Measurements from ENCODE around the gene DBET. TPM values are rescaled to one million over a fixed set of nuclear protein-coding genes. Genes with fewer than 3 reads are reported as not detected.

Gene DBET
- total and polyA plus RNA-seq, 2 of the 4 experiments (the other 2 are of a cell fraction), result not detected

DNA sequence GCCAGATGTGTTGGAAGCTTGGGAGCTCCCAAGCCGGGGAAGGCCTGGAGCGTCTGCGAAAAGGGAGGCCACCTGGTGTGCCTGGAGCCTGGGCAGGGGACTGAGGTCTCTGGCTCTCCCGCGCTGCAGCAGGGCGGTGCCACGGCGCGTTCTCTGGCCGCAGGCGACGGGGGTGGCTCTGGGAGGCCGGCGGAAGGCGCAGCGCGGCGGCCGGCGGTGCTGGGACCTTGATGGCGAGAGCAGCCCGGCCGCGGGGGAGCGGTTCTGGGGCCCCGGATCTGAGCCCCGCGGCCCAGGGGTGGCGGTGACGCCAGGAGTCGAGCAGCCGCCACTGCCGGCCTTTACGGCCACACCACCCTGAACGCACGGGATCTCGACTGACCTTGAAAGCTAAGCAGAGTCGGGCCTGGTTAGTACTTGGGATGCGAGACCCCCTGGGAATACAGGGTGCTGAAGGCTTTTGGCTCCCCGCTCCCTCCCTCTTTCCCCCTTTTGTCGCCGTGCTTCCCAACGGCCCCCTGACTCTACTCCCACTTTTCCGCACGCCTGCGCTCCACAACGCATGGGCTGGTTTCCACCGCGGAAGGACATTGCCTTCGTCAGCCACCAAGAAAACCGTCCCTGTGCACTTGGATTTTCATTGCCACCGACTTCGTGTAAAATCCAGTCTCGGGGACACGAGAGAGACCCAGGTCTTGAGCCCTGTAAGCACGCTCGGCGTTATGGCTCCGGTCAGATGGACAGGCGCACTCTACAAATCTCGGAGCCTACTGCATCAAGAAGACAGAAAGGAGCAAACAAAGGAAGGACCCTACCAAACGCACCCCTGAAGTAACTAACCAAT is 46.7 kb upstream of the DBET start:
- no peak overlapping the region for H2BK15ac ChIP-seq (ENCODE audit: low read depth, low read length)
- H4K20me1 ChIP-seq (ENCODE audit: insufficient read depth, low read length), result no peaks in the 10 kb centered on the region
- no peak overlapping the region for H3K4me3 ChIP-seq (ENCODE audit: insufficient read depth, low read depth, low read length)
- H3K4ac ChIP-seq (ENCODE audit: low read depth, low read length), result no peak overlapping the region
- no peaks in the 10 kb centered on the region for H3K36me3 ChIP-seq (ENCODE audit: control insufficient read depth, insufficient read depth, low read length)
- no peak overlapping the region for H3K4me2 ChIP-seq (ENCODE audit: low read depth, low read length)
- no peak overlapping the region for H2BK20ac ChIP-seq (ENCODE audit: low read depth, low read length)
- DNase-seq (no peak), ATAC-seq (ENCODE audit: low read depth) (no peak)
- H2AFZ ChIP-seq (replicated peaks; ENCODE audit: low read length, poor library complexity), result no peak overlapping the region
- in situ Hi-C loops (cut with MboI; ENCODE audit: low sequenced_read_pairs), result no loop called here
- H3K27ac ChIP-seq (ENCODE audit: insufficient read depth, low read length), result no peak overlapping the region
- H3K14ac ChIP-seq (replicated peaks; ENCODE audit: low read depth, low read length), result no peak overlapping the region
- peaks cover 61% of the 10 kb centered on the region for H3K27me3 ChIP-seq (ENCODE audit: control insufficient read depth, insufficient read depth, low read length)
- no peaks in the 10 kb centered on the region for H3K79me1 ChIP-seq (ENCODE audit: low read depth in 1 of 2, low read length in 2 of 2)
- H3K9ac ChIP-seq (ENCODE audit: low read depth, low read length), result no peak overlapping the region
- H2BK5ac ChIP-seq (ENCODE audit: low read depth, low read length, poor library complexity, severe bottlenecking), result no peak overlapping the region
- no peak overlapping the region for H2AK9ac ChIP-seq (replicated peaks; ENCODE audit: low read depth, low read length, poor library complexity)
- no peak overlapping the region for H4K8ac ChIP-seq (ENCODE audit: low read depth in 2 of 2, low read length in 2 of 2)
- intact Hi-C loops (cut with micrococcal nuclease), result no loop called here
- POLR2A ChIA-PET (ENCODE audit: unreplicated experiment), result no interaction called here
- H3K4me1 ChIP-seq (ENCODE audit: control insufficient read depth, insufficient read depth, low read length), result no peaks in the 10 kb centered on the region
- BruUV-seq (replicated peaks), result no TSS peak
- H3K23ac ChIP-seq (ENCODE audit: low read depth, low read length), result no peak overlapping the region
- H3K18ac ChIP-seq (ENCODE audit: low read depth, low read length), result no peak overlapping the region
- 2% methylated on average over 28 of the region's 62 CpGs; no CpG with 5 or more reads in 1 of the 2 experiments for WGBS, 2 experiments (ENCODE audit: extremely low coverage in 2 of 2, insufficient read length in 1 of 2)
- H3K56ac ChIP-seq (ENCODE audit: extremely low read depth, insufficient read depth, low read length), result no peak overlapping the region
- dilution Hi-C loops (cut with HindIII; ENCODE audit: low sequenced_read_pairs, unreplicated experiment), result no loop called here
- H3K9me1 ChIP-seq (ENCODE audit: insufficient read depth, low read length), result no peaks in the 10 kb centered on the region
- CTCF ChIA-PET, result no interaction called here
- H4K91ac ChIP-seq (ENCODE audit: insufficient read depth, low read depth, low read length), result no peak overlapping the region
- peaks cover 4% of the 10 kb centered on the region; the same call in 1 of the 2 replicates for H3K9me3 ChIP-seq (ENCODE audit: control insufficient read depth, insufficient read depth, low read length)
- H2AK5ac ChIP-seq (ENCODE audit: low read depth, low read length), result no peak overlapping the region
- no peak overlapping the region for H2BK120ac ChIP-seq (ENCODE audit: low read depth, low read length)
- no peak overlapping the region for H4K5ac ChIP-seq (ENCODE audit: low read depth, low read length)
- TF ChIP-seq MAZ (IDR thresholded peaks at IDR 0.05; ENCODE audit: borderline replicate concordance, low read depth, low read length), result no peak
- no peak for TF ChIP-seq CTCF (conservative IDR thresholded peaks at IDR 0.05; ENCODE audit: low read depth, low read length)
- no peak for TF ChIP-seq RCOR1 (IDR thresholded peaks at IDR 0.05; ENCODE audit: insufficient replicate concordance, low read length)
- TF ChIP-seq BHLHE40 (IDR thresholded peaks at IDR 0.05; ENCODE audit: low read depth, low read length), result no peak
- no peak for TF ChIP-seq POLR2A (IDR thresholded peaks at IDR 0.05; ENCODE audit: low read depth, low read length)
- no peak for TF ChIP-seq CHD1 (IDR thresholded peaks at IDR 0.05; ENCODE audit: low read depth, low read length)
- TF ChIP-seq CEBPB (IDR thresholded peaks at IDR 0.05; ENCODE audit: low read depth, low read length), result no peak
- no peak for TF ChIP-seq MXI1 (IDR thresholded peaks at IDR 0.05; ENCODE audit: borderline replicate concordance, low read depth, low read length)
- TF ChIP-seq NFE2L2 (IDR thresholded peaks at IDR 0.05; ENCODE audit: low read depth, low read length), result no peak
- no peak for TF ChIP-seq USF2 (IDR thresholded peaks at IDR 0.05; ENCODE audit: low read depth, low read length)
- no peak for TF ChIP-seq RAD21 (IDR thresholded peaks at IDR 0.05; ENCODE audit: low read length)
- TF ChIP-seq SMC3 (IDR thresholded peaks at IDR 0.05; ENCODE audit: low read depth, low read length), result no peak
- TF ChIP-seq ELK1 (IDR thresholded peaks at IDR 0.05; ENCODE audit: borderline replicate concordance, low read depth, low read length), result no peak
- TF ChIP-seq RFX5 (IDR thresholded peaks at IDR 0.05; ENCODE audit: low read depth, low read length), result no peak
- no peak for TF ChIP-seq MAFK (IDR thresholded peaks at IDR 0.05; ENCODE audit: low read depth, low read length)
